Upper lobe of left lung (tissue), 4 donors: Measurements from ENCODE around the gene CRYBG2.

ENCODE experiments used
- POLR2A ChIP-seq, 4 donors: fragments of 450-650 bp; IDR thresholded peaks; one replicate each; pipeline ENCODE4 v1.5.1; 2016 to 2017; ENCODE audit warnings: antibody characterized with exemption in 4 of 4, mild to moderate bottlenecking in 2 of 4
- TF ChIP-seq, protein P1 (sequence below), 6 experiments: fragments of 450-650 bp in 4 of 6; fragments of 200-600 bp in 2 of 6; sonication (generic) in 2 of 6; IDR thresholded peaks; one replicate each; pipeline ENCODE4 v1.5.1; 2016 to 2019; ENCODE audit warnings: antibody characterized with exemption in 6 of 6

DNA sequence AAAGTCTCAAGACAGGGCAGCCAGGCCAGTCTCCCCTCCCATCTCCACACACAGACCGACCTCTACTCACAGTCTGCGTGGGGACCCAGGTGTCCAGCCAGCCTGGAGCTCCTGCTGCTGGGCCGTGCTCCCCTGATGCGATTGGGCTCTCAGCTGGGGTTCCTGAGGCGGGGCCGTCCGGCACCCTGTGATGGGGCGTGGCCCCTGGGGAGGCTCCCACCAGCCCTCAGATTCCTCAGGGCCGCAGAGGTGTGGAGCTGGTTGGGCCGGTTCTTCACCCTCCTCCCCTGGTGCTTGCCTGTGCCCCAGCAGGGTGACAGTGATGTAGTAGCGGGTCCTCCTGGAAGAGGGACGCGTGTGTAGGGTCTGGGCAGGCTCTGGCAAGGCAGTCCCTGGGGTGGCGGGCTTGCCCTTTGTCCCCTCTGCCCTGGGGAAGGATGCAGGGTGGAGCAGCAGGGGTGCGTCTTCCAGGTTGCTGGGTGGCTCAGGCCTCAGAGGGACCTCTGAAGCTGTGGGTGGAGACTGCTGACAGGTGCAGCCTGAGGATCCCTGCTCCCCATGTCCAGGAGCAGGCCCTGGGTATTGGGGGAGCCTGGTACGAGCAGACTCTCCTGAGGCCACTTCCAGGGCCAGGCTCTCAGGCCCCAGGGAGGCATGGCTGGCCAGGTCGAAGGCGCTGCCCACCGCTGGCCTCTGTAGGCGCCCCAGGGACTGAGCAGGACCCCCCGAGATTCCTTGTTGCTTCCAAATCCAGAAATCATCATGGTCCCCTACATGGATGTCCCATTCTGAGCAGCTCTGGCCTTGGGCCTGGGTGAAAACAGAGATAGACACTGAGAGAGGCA lies at the start of gene CRYBG2:
- TF ChIP-seq, protein P1, sequence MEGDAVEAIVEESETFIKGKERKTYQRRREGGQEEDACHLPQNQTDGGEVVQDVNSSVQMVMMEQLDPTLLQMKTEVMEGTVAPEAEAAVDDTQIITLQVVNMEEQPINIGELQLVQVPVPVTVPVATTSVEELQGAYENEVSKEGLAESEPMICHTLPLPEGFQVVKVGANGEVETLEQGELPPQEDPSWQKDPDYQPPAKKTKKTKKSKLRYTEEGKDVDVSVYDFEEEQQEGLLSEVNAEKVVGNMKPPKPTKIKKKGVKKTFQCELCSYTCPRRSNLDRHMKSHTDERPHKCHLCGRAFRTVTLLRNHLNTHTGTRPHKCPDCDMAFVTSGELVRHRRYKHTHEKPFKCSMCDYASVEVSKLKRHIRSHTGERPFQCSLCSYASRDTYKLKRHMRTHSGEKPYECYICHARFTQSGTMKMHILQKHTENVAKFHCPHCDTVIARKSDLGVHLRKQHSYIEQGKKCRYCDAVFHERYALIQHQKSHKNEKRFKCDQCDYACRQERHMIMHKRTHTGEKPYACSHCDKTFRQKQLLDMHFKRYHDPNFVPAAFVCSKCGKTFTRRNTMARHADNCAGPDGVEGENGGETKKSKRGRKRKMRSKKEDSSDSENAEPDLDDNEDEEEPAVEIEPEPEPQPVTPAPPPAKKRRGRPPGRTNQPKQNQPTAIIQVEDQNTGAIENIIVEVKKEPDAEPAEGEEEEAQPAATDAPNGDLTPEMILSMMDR (IDR thresholded peaks at IDR 0.05) = no peak
- no peak for TF ChIP-seq POLR2A (IDR thresholded peaks at IDR 0.05)
